Esophagus muscularis mucosa (tissue), 4 donors: ENCODE measurements around the gene ERGIC1.

Source experiments
- EP300 ChIP-seq: sonication (generic); formaldehyde crosslinking; IDR thresholded peaks from one replicate; pipeline ENCODE4 v1.6.1; 2017; ENCODE audit warnings: antibody characterized with exemption
- POLR2A ChIP-seq: fragments of 450-650 bp; IDR thresholded peaks from one replicate; pipeline ENCODE4 v1.6.1; 2017; ENCODE audit warnings: antibody characterized with exemption, moderate library complexity, mild to moderate bottlenecking, low read depth
- POLR2AphosphoS5 ChIP-seq, 2 donors: sonication (generic); formaldehyde crosslinking; IDR thresholded peaks; one replicate each; pipeline ENCODE4 v1.6.1; 2017; ENCODE audit warnings: antibody characterized with exemption in 2 of 2
- TF ChIP-seq, protein P1 (sequence below), 3 experiments: fragments of 200-600 bp in 2 of 3; fragments of 450-650 bp in 1 of 3; sonication (generic) in 2 of 3; IDR thresholded peaks; one replicate each; pipeline ENCODE4 v1.5.1; 2017 to 2019; ENCODE audit warnings: antibody characterized with exemption in 3 of 3, mild to moderate bottlenecking in 2 of 3, moderate library complexity in 1 of 3

- TF ChIP-seq, protein P1, sequence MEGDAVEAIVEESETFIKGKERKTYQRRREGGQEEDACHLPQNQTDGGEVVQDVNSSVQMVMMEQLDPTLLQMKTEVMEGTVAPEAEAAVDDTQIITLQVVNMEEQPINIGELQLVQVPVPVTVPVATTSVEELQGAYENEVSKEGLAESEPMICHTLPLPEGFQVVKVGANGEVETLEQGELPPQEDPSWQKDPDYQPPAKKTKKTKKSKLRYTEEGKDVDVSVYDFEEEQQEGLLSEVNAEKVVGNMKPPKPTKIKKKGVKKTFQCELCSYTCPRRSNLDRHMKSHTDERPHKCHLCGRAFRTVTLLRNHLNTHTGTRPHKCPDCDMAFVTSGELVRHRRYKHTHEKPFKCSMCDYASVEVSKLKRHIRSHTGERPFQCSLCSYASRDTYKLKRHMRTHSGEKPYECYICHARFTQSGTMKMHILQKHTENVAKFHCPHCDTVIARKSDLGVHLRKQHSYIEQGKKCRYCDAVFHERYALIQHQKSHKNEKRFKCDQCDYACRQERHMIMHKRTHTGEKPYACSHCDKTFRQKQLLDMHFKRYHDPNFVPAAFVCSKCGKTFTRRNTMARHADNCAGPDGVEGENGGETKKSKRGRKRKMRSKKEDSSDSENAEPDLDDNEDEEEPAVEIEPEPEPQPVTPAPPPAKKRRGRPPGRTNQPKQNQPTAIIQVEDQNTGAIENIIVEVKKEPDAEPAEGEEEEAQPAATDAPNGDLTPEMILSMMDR (IDR thresholded peaks at IDR 0.05), result no peak
- TF ChIP-seq POLR2A (no peak), POLR2AphosphoS5 (IDR thresholded peaks at IDR 0.05) (no peak), EP300 (no peak)
Measured at GRCh38 chr5:172985596-172985995, 151.5 kb downstream of the ERGIC1 start.
